ENCODE data around the gene APMAP. TPM values are rescaled to one million over a fixed set of nuclear protein-coding genes. Genes with fewer than 3 reads are reported as not detected.

APMAP gene
- total and polyA plus RNA-seq, 10 of the 15 experiments (the other 5 are each of a cell fraction or from before 2014, with no cell fraction given), result 12.1 to 60.2 (median 32.7) TPM

GRCh38 chr20:25032478-25033264, 40.1 kb upstream of the APMAP start (continued):
- no peak for TF ChIP-seq MYC (IDR thresholded peaks at IDR 0.05; ENCODE audit: insufficient read depth, insufficient read length, insufficient replicate concordance, low read length, severe bottlenecking)
- TF ChIP-seq SREBF1 (IDR thresholded peaks at IDR 0.05; ENCODE audit: low read length), result no peak
- no peak for TF ChIP-seq CBX5 (IDR thresholded peaks at IDR 0.05; ENCODE audit: low read depth)
- no peak for TF ChIP-seq ESRRA (IDR thresholded peaks at IDR 0.05; ENCODE audit: low read length)
- no peak for TF ChIP-seq MYB (IDR thresholded peaks at IDR 0.05; ENCODE audit: borderline replicate concordance, low read depth, low read length)
- TF ChIP-seq MAX (IDR thresholded peaks at IDR 0.05; ENCODE audit: low read depth, low read length), result no peak
- no peak for TF ChIP-seq PAX8 (IDR thresholded peaks at IDR 0.05)

GRCh38 chr20:25032065-25032477, 39.5 kb upstream of the APMAP start:
- WGBS (ENCODE audit: insufficient coverage, insufficient replicate concordance, low lambda C conversion rate, missing lambda C conversion rate), result 89% methylated on average over 16 of the region's 16 CpGs
- Histone ChIP-seq H2AFZ (ENCODE audit: control insufficient read depth, low read depth, low read length) (no peak overlapping the region), H4K20me1 (ENCODE audit: control insufficient read depth, insufficient read depth) (no peaks in the 10 kb centered on the region), H3K27me3 (replicated peaks in 1 of 2; ENCODE audit: control insufficient read depth in 2 of 2, insufficient read depth in 2 of 2, low read length in 1 of 2) (no peaks in the 10 kb centered on the region), H3K27ac (ENCODE audit: control insufficient read depth, insufficient read depth) (no peak overlapping the region), H3K4me2 (ENCODE audit: control insufficient read depth, insufficient read depth) (no peak overlapping the region), H3K9me3 (replicated peaks; ENCODE audit: control insufficient read depth, insufficient read depth, low read length) (no peaks in the 10 kb centered on the region), H3K4me3 (no peak overlapping the region), H3K79me2 (ENCODE audit: control insufficient read depth, insufficient read depth, low read length) (peaks cover 2% of the 10 kb centered on the region), H3K9ac (ENCODE audit: control insufficient read depth, insufficient read depth, low read length) (no peak overlapping the region), H3K4me1 (ENCODE audit: control insufficient read depth, insufficient read depth, low read length) (peaks cover 13% of the 10 kb centered on the region), H3K36me3 (ENCODE audit: control insufficient read depth in 2 of 2, insufficient read depth in 2 of 2, low read length in 1 of 2) (peaks cover 0 to 6% of the 10 kb centered on the region in 2 experiments; a peak in 2 of 4 replicates)
- in situ Hi-C loops (cut with MboI) (no loop called here), intact Hi-C loops (cut with micrococcal nuclease; ENCODE audit: unreplicated experiment) (no loop called here)
- no peak for FAIRE-seq
- RAD21 ChIA-PET (ENCODE audit: unreplicated experiment), result interaction anchor here (0.6 kb wide), 1 partner anchor 9 kb away, joined by 3 read pairs; no protein-coding TSS in a partner anchor
- TF ChIP-seq NFYB (IDR thresholded peaks at IDR 0.05; ENCODE audit: insufficient read depth, low read depth, low read length), result 0 out of 2 replicates have a peak, but pooled peaks have one; percentile 31
- no peak for TF ChIP-seq CHD1 (IDR thresholded peaks at IDR 0.05; ENCODE audit: low read depth, low read length)
- TF ChIP-seq USF1 (IDR thresholded peaks at IDR 0.05; ENCODE audit: borderline replicate concordance, extremely low read length, insufficient read depth, low read depth, low read length), result peak; percentile 71
- no peak for DNase-seq (ENCODE audit: low read depth, low spot score)
- BruUV-seq (replicated peaks), result no TSS peak
- SMC1A ChIA-PET (ENCODE audit: uncharacterized antibody, unreplicated experiment), result interaction anchor here (1.1 kb wide), 1 partner anchor 38 kb away, joined by 3 read pairs; no protein-coding TSS in a partner anchor
- CTCF ChIA-PET, result interaction anchor here (1.3 kb wide), 1 partner anchor 367 kb away, joined by 4 read pairs; no protein-coding TSS in a partner anchor
- ATAC-seq, result no peak
- POLR2A ChIA-PET, result no interaction called here
